Lower lobe of right lung (tissue), 2 donors: ENCODE data around the gene NTM. TPM values are rescaled to one million over a fixed set of nuclear protein-coding genes. Genes with fewer than 3 reads are reported as not detected.

Source experiments
- ATAC-seq, 2 donors: fragments of 200-7000 bp; cut with Tn5 transposase; one replicate each; pipeline ENCODE4 v1.9.1; 2020 to 2022; ENCODE audit warnings: mild to moderate bottlenecking in 2 of 2, moderate library complexity in 2 of 2
- DNase-seq: peaks from one replicate; pipeline ENCODE4 v3.0.0-alpha.2; 2020
- H3K27ac ChIP-seq: fragments of 200-600 bp; one replicate; pipeline ENCODE4 v1.8.0; 2022
- H3K27me3 ChIP-seq: fragments of 200-600 bp; one replicate; pipeline ENCODE4 v1.8.0; 2022; ENCODE audit warnings: low read depth
- H3K36me3 ChIP-seq: fragments of 200-600 bp; one replicate; pipeline ENCODE4 v1.8.0; 2022; ENCODE audit warnings: mild to moderate bottlenecking
- H3K4me1 ChIP-seq: fragments of 200-600 bp; one replicate; pipeline ENCODE4 v1.8.0; 2022
- H3K4me3 ChIP-seq: fragments of 200-600 bp; one replicate; pipeline ENCODE4 v1.8.0; 2022; ENCODE audit warnings: mild to moderate bottlenecking
- H3K9me3 ChIP-seq: fragments of 200-600 bp; one replicate; pipeline ENCODE4 v1.8.0; 2022
- intact Hi-C: fragments of 100-400 bp; cut with DNase I; formaldehyde crosslinking; loops from one replicate; pipeline ENCODE4 v1.11.0; 2022
- total RNA-seq: library from RNA; stranded (reverse); fragmentation: NEBNext Ultra II Directional; extraction: Animal tissue kit (Norgen Biotek cat#: 25700); gene quantifications from one replicate; pipeline ENCODE4 v1.2.1, GENCODE V29; 2021
- TF ChIP-seq, protein P1 (sequence below): fragments of 200-600 bp; IDR thresholded peaks from one replicate; pipeline ENCODE4 v1.8.0; 2022; ENCODE audit warnings: antibody characterized with exemption, mild to moderate bottlenecking
- donor health status: DM: no; HTN: yes; CAD: no; lungs with severe emphysema.

Gene NTM
- total RNA-seq, 1 donor from 2014 or later, result 2.3 TPM

DNA sequence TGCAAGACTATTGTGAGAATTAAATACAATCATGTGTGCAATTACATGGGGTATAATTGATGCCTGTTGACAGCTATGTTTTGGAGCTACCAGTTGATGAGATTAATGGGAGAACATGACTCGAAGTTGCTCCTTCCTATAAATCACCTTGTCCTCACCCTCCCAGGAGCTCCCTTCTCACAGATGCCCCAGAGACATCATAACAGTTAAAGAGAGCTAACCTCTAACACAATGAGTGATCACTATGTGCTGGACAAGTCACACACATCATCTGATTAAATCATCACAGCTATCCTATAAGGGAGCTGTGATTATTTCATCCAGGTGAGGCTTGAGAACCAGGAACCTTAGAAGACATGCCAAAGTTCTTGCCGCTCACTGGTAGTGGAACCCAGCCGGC, 394.2 kb downstream of the NTM start:
- ATAC-seq (no peak), DNase-seq (no peak)
- no peaks in the 10 kb centered on the region for H3K4me1 ChIP-seq
- H3K4me3 ChIP-seq, result no peak overlapping the region
- H3K36me3 ChIP-seq, result no peaks in the 10 kb centered on the region
- TF ChIP-seq, protein P1, sequence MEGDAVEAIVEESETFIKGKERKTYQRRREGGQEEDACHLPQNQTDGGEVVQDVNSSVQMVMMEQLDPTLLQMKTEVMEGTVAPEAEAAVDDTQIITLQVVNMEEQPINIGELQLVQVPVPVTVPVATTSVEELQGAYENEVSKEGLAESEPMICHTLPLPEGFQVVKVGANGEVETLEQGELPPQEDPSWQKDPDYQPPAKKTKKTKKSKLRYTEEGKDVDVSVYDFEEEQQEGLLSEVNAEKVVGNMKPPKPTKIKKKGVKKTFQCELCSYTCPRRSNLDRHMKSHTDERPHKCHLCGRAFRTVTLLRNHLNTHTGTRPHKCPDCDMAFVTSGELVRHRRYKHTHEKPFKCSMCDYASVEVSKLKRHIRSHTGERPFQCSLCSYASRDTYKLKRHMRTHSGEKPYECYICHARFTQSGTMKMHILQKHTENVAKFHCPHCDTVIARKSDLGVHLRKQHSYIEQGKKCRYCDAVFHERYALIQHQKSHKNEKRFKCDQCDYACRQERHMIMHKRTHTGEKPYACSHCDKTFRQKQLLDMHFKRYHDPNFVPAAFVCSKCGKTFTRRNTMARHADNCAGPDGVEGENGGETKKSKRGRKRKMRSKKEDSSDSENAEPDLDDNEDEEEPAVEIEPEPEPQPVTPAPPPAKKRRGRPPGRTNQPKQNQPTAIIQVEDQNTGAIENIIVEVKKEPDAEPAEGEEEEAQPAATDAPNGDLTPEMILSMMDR, result no peak
- intact Hi-C loops, result no loop called here
- H3K27me3 ChIP-seq, result no peaks in the 10 kb centered on the region
- H3K9me3 ChIP-seq, result no peaks in the 10 kb centered on the region
- no peak overlapping the region for H3K27ac ChIP-seq

DNA sequence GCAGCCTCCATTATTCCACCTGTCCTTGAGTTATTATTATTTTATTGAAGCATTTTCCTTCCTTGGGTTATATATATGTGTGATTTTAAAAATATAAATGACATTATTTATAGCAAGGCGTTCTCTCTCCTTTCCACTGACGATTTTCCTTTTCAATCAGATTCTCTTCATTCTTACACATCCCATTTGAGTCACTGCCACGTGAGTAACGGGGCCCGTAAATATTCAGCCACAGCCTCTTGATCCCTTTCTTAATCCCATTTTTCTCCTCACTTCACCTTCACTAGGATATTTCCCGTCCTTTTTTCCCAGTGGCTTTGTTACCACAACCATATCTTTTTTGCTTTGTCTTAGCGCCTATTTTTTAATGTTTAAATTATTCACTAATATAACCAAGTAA, 396.2 kb downstream of the NTM start:
- no peak for DNase-seq
- no peak overlapping the region for H3K27ac ChIP-seq
- H3K27me3 ChIP-seq, result no peaks in the 10 kb centered on the region
- TF ChIP-seq, protein P1, result no peak
- no peak for ATAC-seq
- H3K4me1 ChIP-seq, result no peaks in the 10 kb centered on the region
- no peaks in the 10 kb centered on the region for H3K9me3 ChIP-seq
- no peak overlapping the region for H3K4me3 ChIP-seq
- H3K36me3 ChIP-seq, result no peaks in the 10 kb centered on the region
- intact Hi-C loops, result no loop called here

DNA sequence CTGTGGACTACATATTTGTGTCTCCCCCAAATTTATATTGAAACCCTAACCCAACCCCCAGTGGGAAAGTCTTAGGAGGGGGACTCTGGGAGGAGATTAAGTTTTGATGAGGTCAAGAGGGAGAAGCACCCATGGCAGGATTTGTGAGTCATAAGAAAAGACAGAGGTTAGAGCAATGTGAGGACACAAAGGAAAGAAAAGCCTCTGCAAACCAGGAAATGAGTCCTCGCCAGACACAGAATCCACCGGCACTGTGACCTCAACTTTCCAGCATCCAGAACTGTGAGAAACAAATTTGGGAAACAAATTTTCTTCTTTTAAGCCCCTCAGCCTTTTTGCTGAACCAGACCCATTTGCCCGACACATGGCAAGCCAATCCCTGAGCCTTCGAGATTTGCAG, 397.0 kb downstream of the NTM start:
- intact Hi-C loops, result no loop called here
- DNase-seq (no peak), ATAC-seq (no peak)
- Histone ChIP-seq H3K4me3 (no peak overlapping the region), H3K4me1 (no peaks in the 10 kb centered on the region), H3K9me3 (no peaks in the 10 kb centered on the region), H3K36me3 (no peaks in the 10 kb centered on the region), H3K27ac (no peak overlapping the region), H3K27me3 (no peaks in the 10 kb centered on the region)
- TF ChIP-seq, protein P1, result no peak

DNA sequence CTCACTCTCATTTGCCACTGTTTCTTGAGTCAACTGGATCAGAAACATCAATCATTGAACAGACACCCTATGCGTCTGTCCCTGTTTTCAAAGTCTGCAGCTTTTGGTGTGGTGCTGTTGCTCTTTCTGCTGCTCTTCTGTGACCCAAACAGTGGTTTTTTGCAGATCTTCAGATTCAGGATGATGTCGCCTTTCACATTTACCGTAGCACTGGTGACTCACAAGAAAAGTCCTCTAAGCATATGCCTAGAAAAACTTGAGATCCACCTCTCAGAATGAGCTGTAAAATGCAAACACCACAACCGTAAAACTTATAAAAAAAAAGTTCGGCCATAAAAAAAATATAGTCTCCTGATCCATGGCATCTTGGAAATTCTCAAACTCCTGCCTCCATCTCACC, 400.4 kb downstream of the NTM start:
- TF ChIP-seq, protein P1, result no peak
- H3K4me3 ChIP-seq, result no peak overlapping the region
- H3K27me3 ChIP-seq, result no peaks in the 10 kb centered on the region
- no peaks in the 10 kb centered on the region for H3K36me3 ChIP-seq
- H3K4me1 ChIP-seq, result no peaks in the 10 kb centered on the region
- ATAC-seq (no peak), DNase-seq (no peak)
- H3K27ac ChIP-seq, result no peak overlapping the region
- intact Hi-C loops, result no loop called here
- no peaks in the 10 kb centered on the region for H3K9me3 ChIP-seq

DNA sequence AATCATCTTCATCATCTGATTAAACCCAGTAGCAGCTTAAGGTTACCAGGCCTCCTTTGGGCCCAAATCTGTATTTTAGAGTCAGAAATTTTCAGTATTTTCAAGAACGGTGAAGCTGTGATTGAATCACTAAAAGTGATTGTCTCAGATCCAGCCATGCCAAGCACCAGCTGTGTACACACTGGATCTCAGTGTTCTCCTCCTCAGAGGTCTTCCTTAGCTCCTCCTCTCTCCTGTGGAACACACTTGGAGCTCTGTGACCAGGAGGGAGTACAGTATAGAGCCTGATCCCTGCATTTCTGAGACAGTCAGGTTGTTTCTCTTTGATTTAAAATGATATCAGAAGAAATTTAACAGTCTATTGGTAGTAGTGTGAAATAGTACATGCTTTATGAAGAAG, 401.1 kb downstream of the NTM start:
- Histone ChIP-seq H3K36me3 (no peaks in the 10 kb centered on the region), H3K27ac (no peak overlapping the region), H3K27me3 (no peaks in the 10 kb centered on the region), H3K9me3 (no peaks in the 10 kb centered on the region), H3K4me3 (no peak overlapping the region), H3K4me1 (no peaks in the 10 kb centered on the region)
- ATAC-seq, result no peak
- TF ChIP-seq, protein P1, result no peak
- no peak for DNase-seq
- intact Hi-C loops, result no loop called here

DNA sequence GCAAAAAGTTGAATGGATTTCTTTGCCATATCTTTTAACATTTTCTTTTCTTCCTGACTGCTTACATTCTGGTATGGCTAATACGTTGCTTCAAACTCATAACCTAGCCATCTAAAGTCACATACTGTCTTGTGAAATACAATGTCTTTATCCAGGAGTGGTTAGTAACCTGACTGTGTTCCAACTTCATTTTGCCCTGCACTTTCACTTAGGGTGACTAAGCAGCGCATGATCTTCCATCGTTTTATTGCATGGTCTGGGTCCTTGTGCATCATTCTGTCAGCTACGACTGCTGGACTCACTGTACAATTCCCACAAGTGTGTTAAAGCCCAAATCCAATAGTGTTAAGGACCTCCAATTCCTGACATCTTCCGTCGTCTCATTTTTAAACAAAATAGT, 403.2 kb downstream of the NTM start:
- TF ChIP-seq, protein P1, result no peak
- ATAC-seq, result no peak
- Histone ChIP-seq H3K27me3 (no peaks in the 10 kb centered on the region), H3K36me3 (no peaks in the 10 kb centered on the region), H3K27ac (no peak overlapping the region), H3K4me3 (no peak overlapping the region), H3K4me1 (no peaks in the 10 kb centered on the region), H3K9me3 (no peaks in the 10 kb centered on the region)
- DNase-seq, result no peak
- intact Hi-C loops, result no loop called here
